ENCODE data around the gene ZBTB46. TPM values are rescaled to one million over a fixed set of nuclear protein-coding genes. Genes with fewer than 3 reads are reported as not detected.

ZBTB46 gene
- total RNA-seq, 2 donors from 2014 or later: 7.9 to 12.2 TPM

DNA sequence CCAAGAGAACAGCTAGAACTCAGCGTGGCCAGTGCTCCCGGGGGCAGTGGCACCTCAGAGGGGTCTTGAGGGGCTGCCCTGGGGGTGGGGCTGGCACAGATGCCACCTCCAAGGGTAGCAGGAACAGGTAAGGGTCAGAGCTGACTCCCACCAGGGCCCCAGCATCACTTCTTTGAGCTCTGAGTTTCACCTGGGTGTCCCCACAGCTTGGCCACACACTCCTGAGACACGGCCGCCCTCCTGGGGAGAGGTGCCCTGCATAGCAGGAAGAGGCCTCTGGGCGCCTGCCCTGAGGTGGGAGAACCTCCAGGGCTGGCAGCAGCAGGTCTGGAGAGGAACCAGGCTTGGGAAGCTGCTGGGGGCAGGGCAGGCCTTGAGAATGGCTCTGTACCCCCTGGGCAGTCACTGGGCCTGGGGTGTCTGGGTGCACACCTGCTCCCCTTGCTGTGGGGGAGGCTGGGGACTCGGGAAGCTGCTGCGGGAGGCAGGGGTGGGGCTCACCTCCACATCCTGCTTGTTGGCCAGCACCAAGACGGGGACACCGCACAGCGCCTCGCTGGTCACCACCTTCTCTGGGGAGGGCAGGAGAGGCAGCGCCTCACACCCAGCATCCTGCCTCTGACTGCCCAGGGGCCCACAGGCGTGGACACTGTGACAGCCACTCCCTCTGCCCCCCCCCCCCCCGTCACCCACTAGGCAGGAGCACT, 129.6 kb downstream of the ZBTB46 start:
- 85% methylated on average over 11 of the region's 14 CpGs for WGBS
- no peak for DNase-seq (ENCODE audit: low spot score)
- Histone ChIP-seq H3K27me3 (replicated peaks; ENCODE audit: insufficient read depth) (no peaks in the 10 kb centered on the region), H3K27ac (no peak overlapping the region), H3K9me3 (no peaks in the 10 kb centered on the region), H3K36me3 (peaks cover 0 to 23% of the 10 kb centered on the region in 2 donors), H3K4me1 (replicated peaks) (peaks cover 8% of the 10 kb centered on the region), H3K4me3 (no peak overlapping the region)
- no peak for TF ChIP-seq POLR2A (IDR thresholded peaks at IDR 0.05)
- no peak for TF ChIP-seq POLR2AphosphoS5 (IDR thresholded peaks at IDR 0.05)
- TF ChIP-seq, protein P1, sequence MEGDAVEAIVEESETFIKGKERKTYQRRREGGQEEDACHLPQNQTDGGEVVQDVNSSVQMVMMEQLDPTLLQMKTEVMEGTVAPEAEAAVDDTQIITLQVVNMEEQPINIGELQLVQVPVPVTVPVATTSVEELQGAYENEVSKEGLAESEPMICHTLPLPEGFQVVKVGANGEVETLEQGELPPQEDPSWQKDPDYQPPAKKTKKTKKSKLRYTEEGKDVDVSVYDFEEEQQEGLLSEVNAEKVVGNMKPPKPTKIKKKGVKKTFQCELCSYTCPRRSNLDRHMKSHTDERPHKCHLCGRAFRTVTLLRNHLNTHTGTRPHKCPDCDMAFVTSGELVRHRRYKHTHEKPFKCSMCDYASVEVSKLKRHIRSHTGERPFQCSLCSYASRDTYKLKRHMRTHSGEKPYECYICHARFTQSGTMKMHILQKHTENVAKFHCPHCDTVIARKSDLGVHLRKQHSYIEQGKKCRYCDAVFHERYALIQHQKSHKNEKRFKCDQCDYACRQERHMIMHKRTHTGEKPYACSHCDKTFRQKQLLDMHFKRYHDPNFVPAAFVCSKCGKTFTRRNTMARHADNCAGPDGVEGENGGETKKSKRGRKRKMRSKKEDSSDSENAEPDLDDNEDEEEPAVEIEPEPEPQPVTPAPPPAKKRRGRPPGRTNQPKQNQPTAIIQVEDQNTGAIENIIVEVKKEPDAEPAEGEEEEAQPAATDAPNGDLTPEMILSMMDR (IDR thresholded peaks at IDR 0.05): no peak
- intact Hi-C loops (cut with DNase I): no loop called here

DNA sequence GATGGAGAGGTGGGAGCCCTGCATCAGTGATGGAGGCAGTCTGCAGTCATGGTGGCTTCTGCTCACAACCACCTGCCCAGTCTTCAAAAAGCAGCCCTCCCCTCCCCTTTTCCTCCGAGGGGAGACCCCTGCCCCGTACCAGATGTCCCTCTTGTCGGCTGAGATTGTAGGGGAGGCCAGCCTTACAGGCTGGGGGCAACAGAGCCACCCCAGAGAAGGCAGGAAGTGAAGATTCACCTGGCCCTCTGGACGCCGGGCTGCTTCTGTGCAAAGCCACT, 130.1 kb downstream of the ZBTB46 start:
- TF ChIP-seq POLR2A (IDR thresholded peaks at IDR 0.05): no peak
- TF ChIP-seq, protein P1 (IDR thresholded peaks at IDR 0.05): no peak
- no peak for TF ChIP-seq POLR2AphosphoS5 (IDR thresholded peaks at IDR 0.05)
- Histone ChIP-seq H3K9me3 (no peaks in the 10 kb centered on the region), H3K27me3 (replicated peaks; ENCODE audit: insufficient read depth) (no peaks in the 10 kb centered on the region), H3K4me1 (replicated peaks) (peaks cover 7% of the 10 kb centered on the region), H3K36me3 (peaks cover 0 to 22% of the 10 kb centered on the region in 2 donors), H3K4me3 (no peak overlapping the region), H3K27ac (no peak overlapping the region)
- intact Hi-C loops (cut with DNase I): no loop called here
- WGBS: 79% methylated on average over 5 of the region's 5 CpGs
- no peak for DNase-seq (ENCODE audit: low spot score)

DNA sequence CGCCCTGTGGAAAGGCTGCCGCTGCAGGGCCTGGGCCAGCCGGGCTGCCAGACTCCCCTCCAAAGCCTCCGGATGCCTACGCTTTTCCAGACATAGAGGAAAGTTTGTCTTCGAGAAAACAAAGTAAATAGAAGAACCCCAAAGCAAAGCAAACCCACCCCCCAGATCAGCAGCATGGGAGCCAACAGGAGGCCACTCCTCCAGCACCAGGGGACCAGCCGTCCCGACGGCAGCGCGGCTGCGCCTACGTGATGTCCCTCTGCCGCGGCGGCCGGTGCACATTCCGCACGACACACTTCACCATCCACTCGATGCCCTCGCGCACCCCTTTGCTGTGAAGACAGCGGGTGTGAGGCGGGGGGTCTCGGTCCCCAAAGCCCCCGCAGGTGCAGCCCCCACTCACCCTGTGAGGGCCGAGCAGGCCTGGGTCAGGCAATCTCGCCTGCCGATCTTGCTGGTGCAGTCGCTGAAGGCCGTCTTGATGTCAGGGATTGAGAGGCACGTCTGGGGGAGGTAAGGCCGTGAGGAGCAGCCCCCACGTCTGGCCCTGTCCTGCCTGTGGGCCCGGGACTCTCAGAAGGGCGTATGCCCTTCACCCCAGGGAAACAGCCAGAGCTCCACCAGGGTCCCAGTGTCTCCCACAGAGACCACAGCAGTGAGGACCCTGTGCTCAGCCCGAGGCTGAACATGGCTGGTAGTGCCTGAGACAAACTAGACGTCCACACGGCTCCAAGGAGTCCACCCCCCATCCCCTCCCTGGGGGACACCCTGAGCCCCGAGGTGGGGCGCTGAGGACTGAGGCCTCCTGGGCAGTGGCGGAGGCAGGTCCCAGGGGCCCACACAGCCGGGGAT, 130.6 kb downstream of the ZBTB46 start:
- no peak overlapping the region for H3K27ac ChIP-seq
- no peak for DNase-seq (ENCODE audit: low spot score)
- no peak for TF ChIP-seq POLR2A (IDR thresholded peaks at IDR 0.05)
- no peak for TF ChIP-seq POLR2AphosphoS5 (IDR thresholded peaks at IDR 0.05)
- TF ChIP-seq, protein P1 (IDR thresholded peaks at IDR 0.05): no peak
- no peak overlapping the region for H3K4me3 ChIP-seq
- H3K27me3 ChIP-seq (replicated peaks; ENCODE audit: insufficient read depth): no peaks in the 10 kb centered on the region
- 81% methylated on average over 43 of the region's 43 CpGs for WGBS
- peaks cover 7% of the 10 kb centered on the region for H3K4me1 ChIP-seq (replicated peaks)
- intact Hi-C loops (cut with DNase I): no loop called here
- no peaks in the 10 kb centered on the region for H3K9me3 ChIP-seq
- H3K36me3 ChIP-seq: peaks cover 0 to 16% of the 10 kb centered on the region in 2 donors

DNA sequence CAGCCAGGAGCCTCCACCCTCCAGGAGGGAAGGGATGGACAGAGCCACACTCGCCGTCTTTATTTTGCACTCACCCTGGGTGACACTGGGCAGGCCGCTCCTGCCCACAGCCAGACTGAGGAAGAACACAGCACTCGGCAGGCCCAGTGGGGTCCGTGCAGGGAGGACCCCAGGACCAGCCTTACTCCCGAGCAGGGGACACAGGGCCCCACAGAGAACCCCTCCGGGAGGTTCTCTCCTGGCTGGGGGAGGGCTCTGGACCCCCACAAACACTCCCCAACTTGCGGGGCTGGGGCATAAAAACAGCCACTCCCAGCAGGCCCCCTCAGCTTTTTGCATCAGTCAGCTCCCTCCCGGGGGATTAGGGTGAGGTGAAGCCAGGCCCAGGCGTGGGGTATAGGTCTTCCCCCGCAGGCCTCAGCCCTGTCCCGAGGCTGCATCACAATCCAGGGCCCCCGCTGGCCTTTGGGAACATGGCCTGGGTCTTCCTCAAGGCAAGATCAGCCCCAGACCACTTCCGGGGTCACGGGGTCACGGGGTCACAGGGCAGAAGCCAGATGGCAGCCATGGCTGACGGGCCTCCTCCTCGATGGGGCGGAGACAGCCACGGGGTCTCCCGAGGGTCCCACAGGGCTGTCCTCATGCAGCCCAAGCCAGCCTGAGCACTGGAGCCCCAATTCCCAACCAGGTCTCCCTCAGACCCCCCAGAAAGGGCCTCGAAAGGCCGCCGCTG, 131.4 kb downstream of the ZBTB46 start:
- intact Hi-C loops (cut with DNase I): no loop called here
- 83% methylated on average over 23 of the region's 24 CpGs for whole genome bisulfite sequencing
- no peak overlapping the region for H3K27ac ChIP-seq
- DNase-seq (ENCODE audit: low spot score): no peak
- no peaks in the 10 kb centered on the region for H3K27me3 ChIP-seq (replicated peaks; ENCODE audit: insufficient read depth)
- H3K9me3 ChIP-seq: no peaks in the 10 kb centered on the region
- TF ChIP-seq POLR2AphosphoS5 (IDR thresholded peaks at IDR 0.05) (no peak), POLR2A (IDR thresholded peaks at IDR 0.05) (no peak)
- TF ChIP-seq, protein P1 (IDR thresholded peaks at IDR 0.05): no peak
- no peak overlapping the region for H3K4me3 ChIP-seq
- H3K4me1 ChIP-seq (replicated peaks): peaks cover 7% of the 10 kb centered on the region
- H3K36me3 ChIP-seq: peaks cover 0 to 14% of the 10 kb centered on the region in 2 donors

Measured in prostate gland (tissue), 2 donors.